ENCODE measurements around the gene KCTD2. TPM values are rescaled to one million over a fixed set of nuclear protein-coding genes. Genes with fewer than 3 reads are reported as not detected.

Gene KCTD2
- total and polyA plus RNA-seq, 2 of the 13 experiments (the other 11 are each of a cell fraction or from before 2014, with no cell fraction given), result 28.3 to 32.6 TPM

GRCh38 chr17:75012346-75013091 is 34.5 kb upstream of the KCTD2 start, which contains the start of gene MRPL58 (continued):
- TF ChIP-seq, protein P1, sequence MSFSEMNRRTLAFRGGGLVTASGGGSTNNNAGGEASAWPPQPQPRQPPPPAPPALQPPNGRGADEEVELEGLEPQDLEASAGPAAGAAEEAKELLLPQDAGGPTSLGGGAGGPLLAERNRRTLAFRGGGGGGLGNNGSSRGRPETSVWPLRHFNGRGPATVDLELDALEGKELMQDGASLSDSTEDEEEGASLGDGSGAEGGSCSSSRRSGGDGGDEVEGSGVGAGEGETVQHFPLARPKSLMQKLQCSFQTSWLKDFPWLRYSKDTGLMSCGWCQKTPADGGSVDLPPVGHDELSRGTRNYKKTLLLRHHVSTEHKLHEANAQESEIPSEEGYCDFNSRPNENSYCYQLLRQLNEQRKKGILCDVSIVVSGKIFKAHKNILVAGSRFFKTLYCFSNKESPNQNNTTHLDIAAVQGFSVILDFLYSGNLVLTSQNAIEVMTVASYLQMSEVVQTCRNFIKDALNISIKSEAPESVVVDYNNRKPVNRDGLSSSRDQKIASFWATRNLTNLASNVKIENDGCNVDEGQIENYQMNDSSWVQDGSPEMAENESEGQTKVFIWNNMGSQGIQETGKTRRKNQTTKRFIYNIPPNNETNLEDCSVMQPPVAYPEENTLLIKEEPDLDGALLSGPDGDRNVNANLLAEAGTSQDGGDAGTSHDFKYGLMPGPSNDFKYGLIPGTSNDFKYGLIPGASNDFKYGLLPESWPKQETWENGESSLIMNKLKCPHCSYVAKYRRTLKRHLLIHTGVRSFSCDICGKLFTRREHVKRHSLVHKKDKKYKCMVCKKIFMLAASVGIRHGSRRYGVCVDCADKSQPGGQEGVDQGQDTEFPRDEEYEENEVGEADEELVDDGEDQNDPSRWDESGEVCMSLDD (CRISPR knock-in tag; IDR thresholded peaks at IDR 0.05; ENCODE audit: borderline replicate concordance), result peak; percentile 94
- TF ChIP-seq TAF15 (IDR thresholded peaks at IDR 0.05; ENCODE audit: low read depth, low read length, poor library complexity, severe bottlenecking) (no peak), BRCA1 (CRISPR knock-in tag; IDR thresholded peaks at IDR 0.05) (no peak), GTF2F1 (IDR thresholded peaks at IDR 0.05; ENCODE audit: low read length) (0 out of 2 replicates have a peak, but pooled peaks have one; percentile 44), ZNF484 (CRISPR knock-in tag; IDR thresholded peaks at IDR 0.05; ENCODE audit: borderline replicate concordance, low read depth) (0 out of 2 replicates have a peak, but pooled peaks have one; percentile 65), NFIB (CRISPR knock-in tag; IDR thresholded peaks at IDR 0.05; ENCODE audit: borderline replicate concordance) (no peak), ZNF646 (CRISPR knock-in tag; IDR thresholded peaks at IDR 0.05) (no peak), BCL6 (CRISPR knock-in tag; IDR thresholded peaks at IDR 0.05) (peak; percentile 82), ZNF468 (CRISPR knock-in tag; IDR thresholded peaks at IDR 0.05) (0 out of 2 replicates have a peak, but pooled peaks have one; percentile 96), ZNF10 (CRISPR knock-in tag; IDR thresholded peaks at IDR 0.05; ENCODE audit: borderline replicate concordance, low read depth) (no peak), GTF3A (CRISPR knock-in tag; conservative IDR thresholded peaks at IDR 0.05) (peak; percentile 99), ZNF350 (CRISPR knock-in tag; IDR thresholded peaks at IDR 0.05; ENCODE audit: borderline replicate concordance, low read depth) (peak; percentile 99)
- TF ChIP-seq, protein P2, sequence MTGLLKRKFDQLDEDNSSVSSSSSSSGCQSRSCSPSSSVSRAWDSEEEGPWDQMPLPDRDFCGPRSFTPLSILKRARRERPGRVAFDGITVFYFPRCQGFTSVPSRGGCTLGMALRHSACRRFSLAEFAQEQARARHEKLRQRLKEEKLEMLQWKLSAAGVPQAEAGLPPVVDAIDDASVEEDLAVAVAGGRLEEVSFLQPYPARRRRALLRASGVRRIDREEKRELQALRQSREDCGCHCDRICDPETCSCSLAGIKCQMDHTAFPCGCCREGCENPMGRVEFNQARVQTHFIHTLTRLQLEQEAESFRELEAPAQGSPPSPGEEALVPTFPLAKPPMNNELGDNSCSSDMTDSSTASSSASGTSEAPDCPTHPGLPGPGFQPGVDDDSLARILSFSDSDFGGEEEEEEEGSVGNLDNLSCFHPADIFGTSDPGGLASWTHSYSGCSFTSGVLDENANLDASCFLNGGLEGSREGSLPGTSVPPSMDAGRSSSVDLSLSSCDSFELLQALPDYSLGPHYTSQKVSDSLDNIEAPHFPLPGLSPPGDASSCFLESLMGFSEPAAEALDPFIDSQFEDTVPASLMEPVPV (CRISPR knock-in tag; IDR thresholded peaks at IDR 0.05), result peak; percentile 98
- TF ChIP-seq, protein P3, sequence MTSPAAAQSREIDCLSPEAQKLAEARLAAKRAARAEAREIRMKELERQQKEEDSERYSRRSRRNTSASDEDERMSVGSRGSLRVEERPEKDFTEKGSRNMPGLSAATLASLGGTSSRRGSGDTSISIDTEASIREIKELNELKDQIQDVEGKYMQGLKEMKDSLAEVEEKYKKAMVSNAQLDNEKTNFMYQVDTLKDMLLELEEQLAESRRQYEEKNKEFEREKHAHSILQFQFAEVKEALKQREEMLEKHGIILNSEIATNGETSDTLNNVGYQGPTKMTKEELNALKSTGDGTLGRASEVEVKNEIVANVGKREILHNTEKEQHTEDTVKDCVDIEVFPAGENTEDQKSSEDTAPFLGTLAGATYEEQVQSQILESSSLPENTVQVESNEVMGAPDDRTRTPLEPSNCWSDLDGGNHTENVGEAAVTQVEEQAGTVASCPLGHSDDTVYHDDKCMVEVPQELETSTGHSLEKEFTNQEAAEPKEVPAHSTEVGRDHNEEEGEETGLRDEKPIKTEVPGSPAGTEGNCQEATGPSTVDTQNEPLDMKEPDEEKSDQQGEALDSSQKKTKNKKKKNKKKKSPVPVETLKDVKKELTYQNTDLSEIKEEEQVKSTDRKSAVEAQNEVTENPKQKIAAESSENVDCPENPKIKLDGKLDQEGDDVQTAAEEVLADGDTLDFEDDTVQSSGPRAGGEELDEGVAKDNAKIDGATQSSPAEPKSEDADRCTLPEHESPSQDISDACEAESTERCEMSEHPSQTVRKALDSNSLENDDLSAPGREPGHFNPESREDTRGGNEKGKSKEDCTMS (CRISPR knock-in tag; conservative IDR thresholded peaks at IDR 0.05), result 0 out of 2 replicates have a peak, but pooled peaks have one; percentile 65

Data from HepG2 (cell line).